Activated naive CD8-positive, alpha-beta T cell (primary cell): ENCODE data around the gene SP1.
"Not testable (repeated sequence)": the region's sequence is repeated elsewhere in the genome, so short reads cannot be mapped to it uniquely, and the experiment has no call there.

Experiments used
- H3K27ac Mint-ChIP-seq: one replicate; pipeline ENCODE4 v1.8.0; 2021; ENCODE audit warnings: mixed read lengths
- H3K27me3 Mint-ChIP-seq: one replicate; pipeline ENCODE4 v1.8.0; 2021; ENCODE audit warnings: mixed read lengths
- H3K36me3 Mint-ChIP-seq: one replicate; pipeline ENCODE4 v1.8.0; 2021; ENCODE audit warnings: mixed read lengths
- H3K4me1 Mint-ChIP-seq: one replicate; pipeline ENCODE4 v1.8.0; 2021; ENCODE audit warnings: low read depth, mixed read lengths
- H3K4me3 Mint-ChIP-seq: one replicate; pipeline ENCODE4 v1.8.0; 2021; ENCODE audit warnings: mild to moderate bottlenecking, mixed read lengths
- H3K9me3 Mint-ChIP-seq: one replicate; pipeline ENCODE4 v1.8.0; 2021; ENCODE audit warnings: low read depth, mixed read lengths

The SP1 gene

GRCh38 chr12:53379389-53380103 lies 430 bp upstream of the SP1 start:
- Mint-ChIP-seq H3K4me1 (peaks cover 31% of the 10 kb centered on the region), H3K4me3 (no peak overlapping the region), H3K9me3 (no peaks in the 10 kb centered on the region), H3K36me3 (peaks cover 12% of the 10 kb centered on the region), H3K27ac (no peak overlapping the region), H3K27me3 (no peaks in the 10 kb centered on the region)

GRCh38 chr12:53380794-53381730 lies 1.1 kb downstream of the SP1 start:
- Mint-ChIP-seq H3K4me1 (peaks cover 37% of the 10 kb centered on the region), H3K27me3 (no peaks in the 10 kb centered on the region), H3K9me3 (no peaks in the 10 kb centered on the region), H3K36me3 (peaks cover 13% of the 10 kb centered on the region), H3K27ac (peak overlapping the region; percentile 90), H3K4me3 (peak overlapping the region; percentile 93)

- Mint-ChIP-seq H3K4me1 (peaks cover 44% of the 10 kb centered on the region), H3K9me3 (no peaks in the 10 kb centered on the region), H3K4me3 (peak overlapping the region; percentile 93), H3K27ac (peak overlapping the region; percentile 90), H3K36me3 (peaks cover 15% of the 10 kb centered on the region), H3K27me3 (no peaks in the 10 kb centered on the region)
Observed at GRCh38 chr12:53381731-53382630, 2.0 kb downstream of the SP1 start.

- Mint-ChIP-seq H3K36me3 (peaks cover 18% of the 10 kb centered on the region), H3K4me3 (peak overlapping the region; percentile 93), H3K27ac (peak overlapping the region; percentile 38), H3K9me3 (no peaks in the 10 kb centered on the region), H3K27me3 (no peaks in the 10 kb centered on the region), H3K4me1 (peaks cover 55% of the 10 kb centered on the region)
Observed at GRCh38 chr12:53383258-53383657, 3.3 kb downstream of the SP1 start.

- Mint-ChIP-seq H3K27ac (peak overlapping the region; percentile 73), H3K4me3 (peak overlapping the region; percentile 89), H3K36me3 (peaks cover 19% of the 10 kb centered on the region), H3K4me1 (peaks cover 79% of the 10 kb centered on the region)
- H3K27me3 Mint-ChIP-seq, H3K9me3 Mint-ChIP-seq: not testable (repeated sequence)
Observed at GRCh38 chr12:53386381-53386780, 6.4 kb downstream of the SP1 start.

GRCh38 chr12:53388932-53389331 lies 9.0 kb downstream of the SP1 start:
- no peaks in the 10 kb centered on the region for H3K9me3 Mint-ChIP-seq
- H3K4me1 Mint-ChIP-seq: peaks cover 60% of the 10 kb centered on the region
- H3K27me3 Mint-ChIP-seq: no peaks in the 10 kb centered on the region
- peak overlapping the region; percentile 59 for H3K27ac Mint-ChIP-seq
- peaks cover 8% of the 10 kb centered on the region for H3K36me3 Mint-ChIP-seq
- H3K4me3 Mint-ChIP-seq: peak overlapping the region; percentile 89

- Mint-ChIP-seq H3K27ac (peak overlapping the region; percentile 46), H3K9me3 (no peaks in the 10 kb centered on the region), H3K4me3 (peak overlapping the region; percentile 69), H3K36me3 (peaks cover 8% of the 10 kb centered on the region), H3K4me1 (peaks cover 57% of the 10 kb centered on the region), H3K27me3 (no peaks in the 10 kb centered on the region)
Observed at GRCh38 chr12:53389702-53390101, 9.7 kb downstream of the SP1 start.

GRCh38 chr12:53391724-53392123 lies 11.7 kb downstream of the SP1 start:
- H3K27ac Mint-ChIP-seq: peak overlapping the region; percentile 61
- peak overlapping the region; percentile 65 for H3K4me3 Mint-ChIP-seq
- H3K36me3 Mint-ChIP-seq: peaks cover 6% of the 10 kb centered on the region
- no peaks in the 10 kb centered on the region for H3K27me3 Mint-ChIP-seq
- H3K9me3 Mint-ChIP-seq: no peaks in the 10 kb centered on the region
- H3K4me1 Mint-ChIP-seq: peaks cover 51% of the 10 kb centered on the region

GRCh38 chr12:53399896-53400295 lies 19.9 kb downstream of the SP1 start:
- Mint-ChIP-seq H3K36me3 (peaks cover 3% of the 10 kb centered on the region), H3K9me3 (no peaks in the 10 kb centered on the region), H3K27ac (no peak overlapping the region), H3K4me3 (no peak overlapping the region), H3K4me1 (peaks cover 17% of the 10 kb centered on the region), H3K27me3 (no peaks in the 10 kb centered on the region)

- H3K36me3 Mint-ChIP-seq, H3K9me3 Mint-ChIP-seq, H3K4me3 Mint-ChIP-seq, H3K27ac Mint-ChIP-seq, H3K27me3 Mint-ChIP-seq: not testable (repeated sequence)
- H3K4me1 Mint-ChIP-seq: peaks cover 10% of the 10 kb centered on the region
Observed at GRCh38 chr12:53402351-53402750, 22.4 kb downstream of the SP1 start.

GRCh38 chr12:53402871-53403270 lies 22.9 kb downstream of the SP1 start:
- H3K9me3 Mint-ChIP-seq: no peaks in the 10 kb centered on the region
- peaks cover 9% of the 10 kb centered on the region for H3K4me1 Mint-ChIP-seq
- no peak overlapping the region for H3K4me3 Mint-ChIP-seq
- H3K27me3 Mint-ChIP-seq: no peaks in the 10 kb centered on the region
- H3K36me3 Mint-ChIP-seq: peaks cover 3% of the 10 kb centered on the region
- no peak overlapping the region for H3K27ac Mint-ChIP-seq

- Mint-ChIP-seq H3K4me3 (no peak overlapping the region), H3K4me1 (peaks cover 28% of the 10 kb centered on the region), H3K36me3 (peaks cover 10% of the 10 kb centered on the region), H3K27me3 (no peaks in the 10 kb centered on the region), H3K27ac (peak overlapping the region; percentile 46), H3K9me3 (no peaks in the 10 kb centered on the region)
Observed at GRCh38 chr12:53410951-53411350, 31.0 kb downstream of the SP1 start.

GRCh38 chr12:53413485-53414204 lies 33.7 kb downstream of the SP1 start:
- no peak overlapping the region for H3K4me3 Mint-ChIP-seq
- H3K27ac Mint-ChIP-seq: peak overlapping the region; percentile 72
- H3K27me3 Mint-ChIP-seq: no peaks in the 10 kb centered on the region
- no peaks in the 10 kb centered on the region for H3K9me3 Mint-ChIP-seq
- peaks cover 46% of the 10 kb centered on the region for H3K4me1 Mint-ChIP-seq
- peaks cover 10% of the 10 kb centered on the region for H3K36me3 Mint-ChIP-seq

- Mint-ChIP-seq H3K4me3 (no peak overlapping the region), H3K9me3 (no peaks in the 10 kb centered on the region), H3K36me3 (peaks cover 7% of the 10 kb centered on the region), H3K27me3 (no peaks in the 10 kb centered on the region), H3K4me1 (peaks cover 56% of the 10 kb centered on the region), H3K27ac (peak overlapping the region; percentile 81)
Observed at GRCh38 chr12:53414756-53415417, 34.9 kb downstream of the SP1 start.
